Fibroblast of skin of right quadriceps (primary cell): ENCODE measurements around the gene ZYX.
A peak's percentile ranks its signal among the peaks of the same experiment; 100 is the strongest.

Source experiments
- DNase-seq: peaks from one replicate; pipeline ENCODE4 v3.0.0-alpha.2; 2013

The ZYX gene

GRCh38 chr7:143362131-143363015 is 18.8 kb upstream of the ZYX start, which contains the start of gene FAM131B:
Gene FAM131B (minus strand): TSS chr7:143362713. CDS start chr7:143362603, 110 bp downstream.
- DNase-seq, result no peak

GRCh38 chr7:143363016-143363937 is 17.9 kb upstream of the ZYX start:
- no peak for DNase-seq

GRCh38 chr7:143367972-143368371 is 13.2 kb upstream of the ZYX start:
- DNase-seq, result no peak

- no peak for DNase-seq
Measured at GRCh38 chr7:143368387-143368786, 12.8 kb upstream of the ZYX start.

GRCh38 chr7:143369678-143370651 is 11.2 kb upstream of the ZYX start:
- DNase-seq, result no peak

GRCh38 chr7:143372070-143372469 is 9.1 kb upstream of the ZYX start:
- no peak for DNase-seq

- no peak for DNase-seq
Measured at GRCh38 chr7:143373255-143373794, 7.8 kb upstream of the ZYX start.

- no peak for DNase-seq
Measured at GRCh38 chr7:143374561-143374960, 6.6 kb upstream of the ZYX start.

GRCh38 chr7:143375298-143376034 is 5.7 kb upstream of the ZYX start:
- no peak for DNase-seq

GRCh38 chr7:143376396-143376795 is 4.7 kb upstream of the ZYX start:
- DNase-seq, result no peak

- no peak for DNase-seq
Measured at GRCh38 chr7:143379611-143380259, 1.4 kb upstream of the ZYX start.

GRCh38 chr7:143380260-143380645 is 892 bp upstream of the ZYX start:
- DNase-seq, result peak; percentile 87

- peak; percentile 86 for DNase-seq
Measured at GRCh38 chr7:143381427-143382125, 431 bp downstream of the ZYX start.

- DNase-seq, result no peak
Measured at GRCh38 chr7:143382126-143382790, 1.1 kb downstream of the ZYX start.

- no peak for DNase-seq
Measured at GRCh38 chr7:143382791-143383641, 1.9 kb downstream of the ZYX start.

- no peak for DNase-seq
Measured at GRCh38 chr7:143383642-143383957, 2.5 kb downstream of the ZYX start.

GRCh38 chr7:143384148-143384547 is 3.0 kb downstream of the ZYX start:
- DNase-seq, result no peak
